Esophagus muscularis mucosa (tissue), 3 donors: ENCODE measurements around the gene FGFRL1.

Source experiments
- EP300 ChIP-seq: sonication (generic); formaldehyde crosslinking; IDR thresholded peaks from one replicate; pipeline ENCODE4 v1.6.1; 2017; ENCODE audit warnings: antibody characterized with exemption
- TF ChIP-seq, protein P1 (sequence below), 3 experiments: fragments of 200-600 bp in 2 of 3; fragments of 450-650 bp in 1 of 3; sonication (generic) in 2 of 3; IDR thresholded peaks; one replicate each; pipeline ENCODE4 v1.5.1; 2017 to 2019; ENCODE audit warnings: antibody characterized with exemption in 3 of 3, mild to moderate bottlenecking in 2 of 3, moderate library complexity in 1 of 3

DNA sequence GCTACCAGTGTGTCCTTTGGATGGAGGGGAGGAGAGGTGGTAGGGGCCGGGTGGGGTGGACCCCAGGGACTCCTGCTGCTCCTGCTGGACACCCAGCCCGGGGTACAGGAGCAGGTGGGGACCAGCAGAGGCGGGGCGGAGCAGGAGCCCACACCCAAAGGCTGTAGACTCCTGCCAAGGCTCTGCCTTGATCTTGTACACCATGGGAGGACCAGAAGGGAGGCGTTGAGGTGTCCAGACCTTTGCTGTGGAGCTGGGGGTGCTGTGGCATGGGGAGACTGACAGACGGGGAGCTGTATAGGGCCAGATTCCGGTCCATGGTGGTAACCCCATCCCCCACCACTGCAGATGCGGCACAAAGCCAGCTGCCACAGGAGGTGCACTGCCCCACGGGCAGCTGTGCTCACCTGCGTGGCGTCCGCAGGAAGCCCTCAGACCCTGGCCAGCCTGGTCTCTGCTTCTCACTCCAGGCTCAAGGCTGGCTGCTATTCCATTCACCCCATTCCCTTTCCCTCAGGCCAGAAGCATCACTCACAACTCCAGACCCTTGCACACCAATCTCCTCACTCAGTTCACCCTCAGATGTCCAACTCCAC lies 13.2 kb upstream of the FGFRL1 start:
- TF ChIP-seq, protein P1, sequence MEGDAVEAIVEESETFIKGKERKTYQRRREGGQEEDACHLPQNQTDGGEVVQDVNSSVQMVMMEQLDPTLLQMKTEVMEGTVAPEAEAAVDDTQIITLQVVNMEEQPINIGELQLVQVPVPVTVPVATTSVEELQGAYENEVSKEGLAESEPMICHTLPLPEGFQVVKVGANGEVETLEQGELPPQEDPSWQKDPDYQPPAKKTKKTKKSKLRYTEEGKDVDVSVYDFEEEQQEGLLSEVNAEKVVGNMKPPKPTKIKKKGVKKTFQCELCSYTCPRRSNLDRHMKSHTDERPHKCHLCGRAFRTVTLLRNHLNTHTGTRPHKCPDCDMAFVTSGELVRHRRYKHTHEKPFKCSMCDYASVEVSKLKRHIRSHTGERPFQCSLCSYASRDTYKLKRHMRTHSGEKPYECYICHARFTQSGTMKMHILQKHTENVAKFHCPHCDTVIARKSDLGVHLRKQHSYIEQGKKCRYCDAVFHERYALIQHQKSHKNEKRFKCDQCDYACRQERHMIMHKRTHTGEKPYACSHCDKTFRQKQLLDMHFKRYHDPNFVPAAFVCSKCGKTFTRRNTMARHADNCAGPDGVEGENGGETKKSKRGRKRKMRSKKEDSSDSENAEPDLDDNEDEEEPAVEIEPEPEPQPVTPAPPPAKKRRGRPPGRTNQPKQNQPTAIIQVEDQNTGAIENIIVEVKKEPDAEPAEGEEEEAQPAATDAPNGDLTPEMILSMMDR (IDR thresholded peaks at IDR 0.05) = no peak
- TF ChIP-seq EP300 = no peak
